H1 (cell line): ENCODE data around the gene NAMPT.

Source experiments
- EGR1 ChIP-seq: IDR thresholded peaks from 2 replicates; pipeline ENCODE4 v1.6.1; 2011; ENCODE audit warnings: low read depth, low read length, borderline replicate concordance
- NRF1 ChIP-seq: IDR thresholded peaks from 2 replicates; pipeline ENCODE4 v1.6.1; 2011; ENCODE audit warnings: mild to moderate bottlenecking, low read depth, low read length, improper control_type of control experiment
- POLR2A ChIP-seq, 2 experiments: IDR thresholded peaks; 1 replicate in 1 of 2; 2 replicates in 1 of 2; pipeline ENCODE4 v1.6.1; 2011; ENCODE audit warnings: low read depth in 2 of 2, low read length in 2 of 2, mild to moderate bottlenecking in 2 of 2; ENCODE audit errors: control extremely low read depth in 1 of 2
- POLR2AphosphoS5 ChIP-seq: IDR thresholded peaks from 2 replicates; pipeline ENCODE4 v1.6.1; 2011; ENCODE audit warnings: low read depth, low read length
- SP1 ChIP-seq: IDR thresholded peaks from 2 replicates; pipeline ENCODE4 v1.6.1; 2011; ENCODE audit warnings: low read depth, low read length
- TF ChIP-seq, protein P1 (sequence below), 3 experiments: IDR thresholded peaks; 1 replicate in 2 of 3; 2 replicates in 1 of 3; pipeline versions ENCODE4 v1.5.1 to v1.6.1; 2011; ENCODE audit warnings: low read length in 3 of 3, mild to moderate bottlenecking in 3 of 3, inconsistent platforms in 2 of 3, low read depth in 1 of 3, moderate library complexity in 1 of 3; ENCODE audit not compliant: insufficient read depth in 1 of 3; ENCODE audit errors: control extremely low read depth in 1 of 3
- TF ChIP-seq, protein P2 (sequence below): IDR thresholded peaks from 2 replicates; pipeline ENCODE4 v1.6.1; 2012; ENCODE audit warnings: inconsistent platforms

DNA sequence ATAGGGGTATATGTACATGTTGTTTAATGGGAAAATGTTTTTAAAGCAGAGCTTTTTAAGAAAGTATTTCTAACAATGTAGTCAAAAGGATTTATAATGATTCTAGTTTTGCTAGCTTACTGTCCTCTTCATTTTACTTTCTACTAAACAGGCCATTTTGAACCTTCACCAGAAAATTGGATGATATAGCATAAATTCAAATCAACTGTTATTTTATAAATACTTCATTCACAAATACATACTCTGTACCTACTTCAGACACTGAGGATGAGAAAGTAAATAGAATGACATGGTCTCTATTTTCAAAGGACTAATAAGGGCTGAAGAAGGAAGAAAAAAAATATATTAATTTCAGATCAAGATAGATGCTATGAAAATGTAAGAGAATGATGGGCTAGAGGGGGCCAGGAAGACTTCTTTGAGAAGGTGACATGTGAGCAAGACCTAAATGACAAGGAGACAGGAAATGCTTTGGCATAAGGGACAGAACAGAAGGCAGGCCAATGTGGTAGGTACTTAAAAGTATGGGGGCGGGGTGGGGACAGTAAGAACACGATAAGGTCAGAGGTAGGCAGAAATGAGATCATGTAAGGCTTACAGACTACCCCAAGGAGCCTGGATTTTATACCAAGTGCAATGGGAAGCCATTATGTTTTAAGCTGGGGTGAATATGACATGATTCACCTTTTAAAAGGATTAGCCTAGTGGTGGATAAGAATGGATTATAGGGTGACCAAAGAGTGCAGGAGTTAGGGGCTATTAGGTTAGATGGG, 5.2 kb downstream of the NAMPT start:
- TF ChIP-seq NRF1: no peak
- TF ChIP-seq, protein P1, sequence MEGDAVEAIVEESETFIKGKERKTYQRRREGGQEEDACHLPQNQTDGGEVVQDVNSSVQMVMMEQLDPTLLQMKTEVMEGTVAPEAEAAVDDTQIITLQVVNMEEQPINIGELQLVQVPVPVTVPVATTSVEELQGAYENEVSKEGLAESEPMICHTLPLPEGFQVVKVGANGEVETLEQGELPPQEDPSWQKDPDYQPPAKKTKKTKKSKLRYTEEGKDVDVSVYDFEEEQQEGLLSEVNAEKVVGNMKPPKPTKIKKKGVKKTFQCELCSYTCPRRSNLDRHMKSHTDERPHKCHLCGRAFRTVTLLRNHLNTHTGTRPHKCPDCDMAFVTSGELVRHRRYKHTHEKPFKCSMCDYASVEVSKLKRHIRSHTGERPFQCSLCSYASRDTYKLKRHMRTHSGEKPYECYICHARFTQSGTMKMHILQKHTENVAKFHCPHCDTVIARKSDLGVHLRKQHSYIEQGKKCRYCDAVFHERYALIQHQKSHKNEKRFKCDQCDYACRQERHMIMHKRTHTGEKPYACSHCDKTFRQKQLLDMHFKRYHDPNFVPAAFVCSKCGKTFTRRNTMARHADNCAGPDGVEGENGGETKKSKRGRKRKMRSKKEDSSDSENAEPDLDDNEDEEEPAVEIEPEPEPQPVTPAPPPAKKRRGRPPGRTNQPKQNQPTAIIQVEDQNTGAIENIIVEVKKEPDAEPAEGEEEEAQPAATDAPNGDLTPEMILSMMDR (IDR thresholded peaks at IDR 0.05; ENCODE audit: control extremely low read depth in 1 of 3, insufficient read depth in 1 of 3, low read depth in 1 of 3, low read length in 3 of 3): no peak
- no peak for TF ChIP-seq SP1
- no peak for TF ChIP-seq POLR2AphosphoS5
- no peak for TF ChIP-seq EGR1
- TF ChIP-seq, protein P2, sequence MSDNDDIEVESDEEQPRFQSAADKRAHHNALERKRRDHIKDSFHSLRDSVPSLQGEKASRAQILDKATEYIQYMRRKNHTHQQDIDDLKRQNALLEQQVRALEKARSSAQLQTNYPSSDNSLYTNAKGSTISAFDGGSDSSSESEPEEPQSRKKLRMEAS: no peak
- no peak for TF ChIP-seq POLR2A (IDR thresholded peaks at IDR 0.05; ENCODE audit: control extremely low read depth in 1 of 2, low read depth in 2 of 2, low read length in 2 of 2)
